NCI-H187 (cell line): ENCODE results near the gene GNA14.
"Not testable (repeated sequence)": the region's sequence is repeated elsewhere in the genome, so short reads cannot be mapped to it uniquely, and the experiment has no call there.

Experiments
- DNase-seq, 2 experiments: peaks; one replicate each; lab custom pipeline; 2025; lab: John Stamatoyannopoulos, UW

GNA14 gene

DNA sequence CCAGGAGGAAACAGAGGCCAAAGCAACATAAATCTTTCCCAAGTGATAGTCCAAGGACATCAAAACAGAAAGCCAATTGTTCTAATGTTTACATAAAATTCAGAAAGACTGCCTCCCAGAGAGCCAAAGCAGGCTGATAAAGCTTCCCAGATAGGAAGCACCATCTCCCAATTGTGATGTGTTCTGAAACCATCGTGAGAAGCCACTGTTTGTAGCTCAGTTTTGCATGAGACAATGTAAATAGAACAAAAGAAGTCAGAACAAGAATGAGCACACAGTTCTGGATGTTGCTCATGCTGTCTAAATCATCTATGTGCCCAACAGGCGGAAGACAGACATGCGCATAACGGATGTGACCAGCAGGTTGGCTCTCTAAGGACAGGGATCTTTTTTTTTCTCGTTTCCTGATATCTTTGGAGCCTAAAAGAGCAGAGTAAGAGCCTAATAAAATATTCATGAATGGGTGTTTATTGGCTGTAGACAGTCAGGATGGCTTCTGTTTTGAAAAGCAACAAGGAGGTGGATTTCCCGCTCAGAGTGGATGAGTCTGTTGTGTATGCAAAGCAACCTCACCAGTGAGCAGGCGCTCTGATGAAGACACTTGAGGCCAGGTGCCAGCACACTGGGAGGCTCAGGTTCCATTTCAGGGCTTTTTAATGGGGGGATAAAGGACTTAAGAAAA, 113.6 kb downstream of the GNA14 start:
- DNase-seq, result no peak

DNA sequence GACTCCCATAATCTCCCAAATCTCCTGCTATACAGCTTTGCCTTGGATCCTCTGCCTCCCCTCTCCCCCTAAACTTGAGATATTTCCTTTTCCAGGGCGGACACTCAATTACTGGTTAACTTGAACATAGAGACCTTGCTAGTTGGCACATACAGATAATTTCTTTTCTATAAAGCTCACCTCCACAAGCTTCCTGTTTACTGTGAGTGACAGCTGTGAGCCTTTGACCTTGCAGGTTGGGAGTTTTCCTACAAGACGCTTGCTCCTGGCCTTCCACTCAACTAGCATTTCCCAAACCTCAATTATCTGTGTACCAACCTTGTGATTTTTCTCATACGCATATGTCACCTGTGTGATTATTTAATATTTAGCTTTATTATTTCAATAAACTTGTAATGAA, 114.5 kb downstream of the GNA14 start:
- no peak for DNase-seq

DNA sequence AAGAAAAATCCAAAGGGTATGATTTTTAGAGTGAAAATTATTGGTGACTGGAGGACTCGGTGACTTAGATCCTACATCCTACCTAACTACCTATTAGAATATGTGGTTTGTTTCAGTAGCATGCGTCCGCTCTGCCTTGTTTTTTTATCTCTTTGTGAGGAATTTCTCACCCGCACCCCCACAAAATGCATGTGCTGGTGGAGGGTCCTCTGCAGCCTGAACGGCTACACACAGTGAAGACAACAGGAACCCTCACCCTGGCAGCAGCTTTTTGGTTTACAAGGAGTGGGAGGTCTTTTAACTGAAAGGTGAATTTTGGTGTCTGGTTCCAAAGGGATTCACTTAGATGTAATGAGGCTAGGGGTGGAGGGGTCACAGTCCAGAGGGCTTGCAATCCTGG, 115.5 kb downstream of the GNA14 start:
- DNase-seq, result no peak

GRCh38 chr9:77531400-77531799, 116.7 kb downstream of the GNA14 start:
- DNase-seq, result no peak

GRCh38 chr9:77523891-77524290, 124.2 kb downstream of the GNA14 start:
- DNase-seq, result no peak

- no peak for DNase-seq
Observed at GRCh38 chr9:77521091-77521490, 127.0 kb downstream of the GNA14 start.

- DNase-seq, result no peak
Observed at GRCh38 chr9:77518688-77519087, 129.4 kb downstream of the GNA14 start.

DNA sequence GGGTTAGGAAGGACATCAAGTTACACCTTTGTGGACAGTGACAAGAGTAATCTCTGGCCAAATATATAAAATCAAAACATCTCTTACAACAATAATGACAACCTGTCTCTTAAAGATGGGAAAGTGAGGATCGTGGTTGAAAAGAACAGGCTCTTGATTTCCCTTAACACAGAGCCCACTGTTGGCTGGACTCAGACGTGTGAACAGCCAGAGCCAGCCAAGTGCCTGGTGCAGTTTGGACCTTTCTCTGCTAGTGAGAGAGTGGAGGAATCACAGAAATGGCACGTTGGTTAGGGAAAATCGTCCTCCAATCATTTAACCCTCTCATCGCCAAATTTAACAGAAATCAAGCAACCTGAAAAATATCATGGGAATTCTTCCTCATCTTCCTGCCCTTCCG, 131.3 kb downstream of the GNA14 start:
- no peak for DNase-seq

DNA sequence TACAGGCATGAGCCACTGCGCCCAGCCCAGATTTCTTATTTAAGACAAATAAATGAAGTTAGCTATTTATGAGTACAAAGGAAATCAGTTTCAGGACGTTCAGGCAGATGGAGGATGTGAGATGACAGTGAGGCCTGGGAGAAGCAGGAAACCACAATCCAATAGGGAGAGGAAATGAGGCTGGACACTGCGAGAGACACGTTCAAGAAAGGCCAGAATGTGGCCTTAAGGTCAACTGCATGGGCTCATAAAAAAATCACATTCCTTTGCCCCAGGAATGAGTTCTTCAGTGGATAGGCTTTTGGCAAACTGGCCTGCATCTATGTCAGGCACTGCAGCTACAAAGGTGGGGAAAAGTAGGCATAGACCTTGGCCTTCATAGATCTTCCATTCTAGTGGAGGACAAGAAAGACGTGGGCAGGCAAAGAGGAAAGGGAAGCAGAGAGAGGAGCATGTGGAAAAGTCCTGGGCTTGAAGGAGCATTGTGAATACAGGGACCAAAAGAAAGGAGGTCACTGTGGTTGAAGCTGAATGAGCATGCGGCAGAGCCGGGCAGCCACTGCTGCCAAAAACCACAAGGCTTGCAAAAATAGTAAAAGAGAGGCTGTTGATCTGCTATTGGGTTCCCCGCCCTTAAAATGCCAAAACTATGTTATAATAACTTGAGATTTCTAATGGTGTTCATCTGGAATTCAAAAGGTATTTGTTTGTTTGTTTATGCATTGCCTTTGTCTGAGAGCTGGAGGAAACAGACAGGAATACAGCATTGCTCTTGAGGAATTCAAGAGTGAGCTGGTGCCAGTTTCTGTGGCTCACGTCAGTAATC, 133.0 kb downstream of the GNA14 start:
- no peak for DNase-seq

GRCh38 chr9:77513457-77513856, 134.7 kb downstream of the GNA14 start:
- no peak for DNase-seq

DNA sequence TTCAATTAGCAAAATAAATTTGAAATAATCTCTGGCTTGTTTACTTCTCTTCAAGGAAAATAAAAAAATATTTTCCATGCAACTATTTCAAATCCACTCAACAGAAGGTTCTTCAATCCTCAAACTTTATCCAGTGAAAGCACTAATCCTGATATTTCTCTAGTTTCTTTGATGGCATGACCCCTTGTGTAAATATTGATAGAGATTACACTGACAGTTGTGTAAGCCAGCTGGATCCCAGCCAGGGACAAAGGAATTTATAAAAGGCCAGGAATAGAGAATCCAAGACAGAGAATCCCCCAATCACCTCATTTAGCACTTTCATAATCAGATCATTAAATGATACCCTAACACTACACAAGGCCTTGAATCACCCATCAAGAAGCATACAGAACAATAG, 135.2 kb downstream of the GNA14 start:
- no peak for DNase-seq

GRCh38 chr9:77511525-77511924, 136.6 kb downstream of the GNA14 start:
- no peak for DNase-seq

DNA sequence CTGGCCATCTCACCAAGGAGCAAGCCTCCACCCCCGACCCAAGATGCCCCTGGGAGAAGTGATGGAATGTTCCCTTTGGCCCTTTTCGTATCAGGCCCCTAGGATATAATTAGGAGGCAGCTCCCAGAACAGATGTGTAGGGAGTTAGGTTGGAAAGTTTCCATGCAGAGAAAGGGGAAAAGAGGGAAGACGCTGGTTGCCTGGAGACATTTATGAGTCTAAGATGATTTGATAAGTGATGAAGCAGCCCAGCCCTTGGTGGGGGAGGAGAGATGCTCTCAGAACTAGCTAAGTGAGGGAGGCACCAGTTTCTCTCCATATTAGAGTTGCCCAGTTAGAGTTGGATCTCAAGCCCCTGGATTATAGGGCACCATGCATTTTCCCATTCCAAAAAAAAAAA, 137.5 kb downstream of the GNA14 start:
- no peak for DNase-seq

GRCh38 chr9:77508396-77508795, 139.7 kb downstream of the GNA14 start:
- DNase-seq, result no peak

GRCh38 chr9:77507212-77507961, 140.7 kb downstream of the GNA14 start:
- DNase-seq, result no peak

- no peak for DNase-seq
Observed at GRCh38 chr9:77505232-77505631, 142.9 kb downstream of the GNA14 start.

DNA sequence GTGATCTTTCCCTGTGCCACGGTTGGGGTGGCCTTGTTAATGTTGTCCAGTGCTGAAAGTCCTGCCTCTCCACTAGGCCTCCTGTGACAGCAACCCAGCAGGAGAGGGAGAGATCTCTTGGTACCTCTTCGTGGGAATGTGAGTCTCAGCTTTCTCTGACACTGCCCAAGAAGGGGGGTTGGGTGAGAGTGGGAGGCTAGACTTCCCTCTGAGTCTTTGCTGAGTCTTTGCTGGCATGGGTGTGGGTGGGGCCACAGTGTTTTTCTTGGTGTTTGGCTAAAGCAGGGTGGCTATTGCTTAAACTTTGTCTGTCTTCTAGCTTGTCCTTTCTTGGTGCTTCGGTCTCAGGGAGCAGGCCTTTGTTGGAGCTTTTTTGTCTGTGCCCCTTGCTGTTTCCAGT, 145.6 kb downstream of the GNA14 start:
- DNase-seq, result no peak

GRCh38 chr9:77498891-77499290, 149.2 kb downstream of the GNA14 start:
- no peak for DNase-seq

DNA sequence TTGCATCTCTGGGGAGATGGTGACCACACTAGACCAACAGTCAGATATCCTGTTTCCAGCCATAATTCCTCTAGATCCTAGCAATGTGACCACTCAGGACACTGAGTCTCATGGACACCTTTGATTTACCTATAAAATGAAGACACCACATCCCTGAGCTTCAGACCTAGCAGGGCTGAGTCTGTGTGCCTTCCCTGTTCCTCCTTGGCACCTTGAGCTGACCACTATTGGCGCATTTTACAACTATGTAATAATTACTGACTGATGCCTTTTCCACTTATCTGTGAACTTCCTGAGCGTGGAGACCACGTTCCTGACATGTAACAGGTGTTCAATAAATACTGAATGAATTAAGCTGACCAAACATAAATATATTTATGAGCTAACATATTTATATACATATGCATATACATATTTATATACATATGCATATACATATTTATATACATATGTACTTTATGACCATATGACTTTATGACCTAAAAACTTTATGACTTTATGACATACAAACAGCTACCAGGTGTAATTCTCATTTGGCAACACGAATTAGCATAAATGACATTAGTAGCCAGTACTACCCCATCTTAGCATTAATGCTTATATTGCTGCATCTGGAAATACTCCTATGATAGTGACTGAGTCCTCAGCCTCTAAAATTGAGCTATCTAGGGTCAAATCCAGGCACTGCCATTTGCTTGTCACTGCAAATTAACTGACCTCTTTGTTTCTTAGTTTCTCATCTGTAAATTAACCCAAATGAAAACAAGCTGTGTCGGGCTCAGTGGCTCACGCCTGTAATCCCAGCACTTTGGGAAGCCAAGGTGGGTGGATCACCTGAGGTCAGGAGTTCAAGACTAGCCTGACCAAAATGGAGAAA, 150.6 kb downstream of the GNA14 start:
- DNase-seq, result no peak

DNA sequence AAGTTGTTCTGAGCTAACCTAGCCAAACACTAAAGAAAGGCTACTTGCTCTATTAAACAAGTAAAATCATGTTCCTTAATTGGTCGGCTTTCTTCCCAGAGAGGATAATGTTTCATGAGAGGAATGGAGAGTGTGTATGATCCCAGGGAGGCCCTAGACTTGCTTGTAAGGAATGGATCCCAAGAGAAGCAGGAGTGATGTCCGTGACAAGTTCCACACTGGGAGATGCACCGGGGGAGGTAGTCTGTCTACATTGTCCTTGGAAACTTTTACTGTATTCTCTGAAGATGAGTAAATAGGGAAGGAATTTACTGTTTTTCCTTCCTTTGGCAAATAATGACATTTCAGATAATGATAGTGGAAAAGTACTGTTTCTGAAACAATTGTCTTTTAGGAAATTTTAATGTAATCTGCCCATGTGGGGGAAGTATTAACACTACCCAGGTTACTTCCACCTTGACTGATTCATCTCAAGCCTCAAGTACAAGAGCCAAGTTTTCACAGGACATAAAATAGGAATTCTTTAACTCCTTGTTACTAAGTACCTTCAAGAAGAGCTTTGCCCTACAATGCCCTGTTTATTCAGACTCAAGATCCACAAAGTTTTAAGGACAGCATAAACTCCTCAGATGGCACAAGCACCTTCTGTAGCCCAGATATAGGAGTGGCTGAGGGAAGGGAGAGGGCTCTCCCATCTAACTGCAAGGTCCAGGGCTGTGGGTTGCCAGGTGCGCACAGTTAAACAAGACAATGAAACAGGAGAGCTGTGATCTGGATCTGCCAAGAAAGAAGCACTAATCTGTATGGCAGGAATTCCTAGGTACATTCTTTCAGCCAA, 152.1 kb downstream of the GNA14 start:
- DNase-seq, result no peak

DNA sequence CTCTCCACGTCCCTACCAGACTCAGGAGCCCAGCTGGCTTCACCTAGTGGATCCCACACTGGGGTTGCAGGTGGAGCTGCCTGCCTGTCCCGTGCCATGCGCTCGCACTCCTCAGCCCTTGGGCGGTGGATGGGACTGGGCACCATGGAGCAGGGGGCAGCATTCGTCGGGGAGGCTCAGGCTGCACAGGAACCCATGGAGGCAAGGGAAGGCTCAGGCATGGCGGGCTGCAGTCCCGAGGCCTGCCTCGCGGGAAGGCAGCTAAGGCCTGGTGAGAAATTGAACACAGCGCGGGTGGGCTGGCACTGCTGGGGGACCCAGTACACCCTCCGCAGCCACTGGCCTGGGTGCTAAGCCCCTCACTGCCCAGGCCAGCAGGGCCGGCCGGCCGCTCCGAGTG, 157.8 kb downstream of the GNA14 start:
- DNase-seq, result not testable (repeated sequence)
